PFSK-1 (cell line): ENCODE measurements around the gene AOAH.

ENCODE experiments used
- POLR2AphosphoS5 ChIP-seq: IDR thresholded peaks from 2 replicates; pipeline ENCODE4 v1.6.1; 2012; ENCODE audit warnings: low read depth, mild to moderate bottlenecking, control low read depth, low read length, moderate library complexity
- TF ChIP-seq, protein P1 (sequence below), 2 experiments: IDR thresholded peaks; 2 replicates each; pipeline versions ENCODE4 v1.6.1 to v1.8.0; 2011 to 2012; ENCODE audit warnings: low read depth in 2 of 2, low read length in 2 of 2, control low read depth in 1 of 2, inconsistent platforms in 1 of 2, mild to moderate bottlenecking in 1 of 2, moderate library complexity in 1 of 2; ENCODE audit not compliant: insufficient read depth in 1 of 2

DNA sequence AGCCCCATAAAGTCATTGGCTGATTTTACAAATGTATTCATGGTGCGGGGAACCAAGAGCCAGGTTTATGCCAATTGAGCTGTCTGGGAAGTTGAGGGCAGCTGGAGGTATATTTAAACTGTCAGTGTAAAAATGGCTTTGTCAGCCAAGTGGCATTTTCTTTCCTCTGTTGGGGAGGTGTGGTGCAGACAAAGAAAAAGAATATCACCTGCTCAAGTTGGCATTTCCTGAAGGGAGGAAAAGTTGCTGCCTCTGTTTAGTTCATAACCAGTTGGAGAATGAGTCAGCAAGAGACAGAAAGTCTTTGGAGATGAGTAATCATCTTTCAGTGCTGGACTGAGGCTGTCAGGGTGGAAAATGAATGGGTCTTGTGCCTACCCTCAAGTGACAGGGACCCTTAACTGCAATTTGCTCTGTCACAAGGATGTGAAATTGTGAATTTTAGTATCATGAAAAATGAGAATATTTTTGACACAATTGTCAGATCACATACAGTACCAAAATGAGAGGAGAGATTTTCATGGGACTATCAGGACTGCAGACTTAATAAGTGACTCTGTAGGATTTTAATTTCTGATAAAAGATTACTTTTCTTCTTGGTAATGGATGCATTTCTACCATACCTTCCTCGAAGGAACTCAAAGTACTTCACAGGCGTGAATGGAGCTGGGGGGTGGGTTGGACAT lies 197.3 kb downstream of the AOAH start:
- TF ChIP-seq, protein P1, sequence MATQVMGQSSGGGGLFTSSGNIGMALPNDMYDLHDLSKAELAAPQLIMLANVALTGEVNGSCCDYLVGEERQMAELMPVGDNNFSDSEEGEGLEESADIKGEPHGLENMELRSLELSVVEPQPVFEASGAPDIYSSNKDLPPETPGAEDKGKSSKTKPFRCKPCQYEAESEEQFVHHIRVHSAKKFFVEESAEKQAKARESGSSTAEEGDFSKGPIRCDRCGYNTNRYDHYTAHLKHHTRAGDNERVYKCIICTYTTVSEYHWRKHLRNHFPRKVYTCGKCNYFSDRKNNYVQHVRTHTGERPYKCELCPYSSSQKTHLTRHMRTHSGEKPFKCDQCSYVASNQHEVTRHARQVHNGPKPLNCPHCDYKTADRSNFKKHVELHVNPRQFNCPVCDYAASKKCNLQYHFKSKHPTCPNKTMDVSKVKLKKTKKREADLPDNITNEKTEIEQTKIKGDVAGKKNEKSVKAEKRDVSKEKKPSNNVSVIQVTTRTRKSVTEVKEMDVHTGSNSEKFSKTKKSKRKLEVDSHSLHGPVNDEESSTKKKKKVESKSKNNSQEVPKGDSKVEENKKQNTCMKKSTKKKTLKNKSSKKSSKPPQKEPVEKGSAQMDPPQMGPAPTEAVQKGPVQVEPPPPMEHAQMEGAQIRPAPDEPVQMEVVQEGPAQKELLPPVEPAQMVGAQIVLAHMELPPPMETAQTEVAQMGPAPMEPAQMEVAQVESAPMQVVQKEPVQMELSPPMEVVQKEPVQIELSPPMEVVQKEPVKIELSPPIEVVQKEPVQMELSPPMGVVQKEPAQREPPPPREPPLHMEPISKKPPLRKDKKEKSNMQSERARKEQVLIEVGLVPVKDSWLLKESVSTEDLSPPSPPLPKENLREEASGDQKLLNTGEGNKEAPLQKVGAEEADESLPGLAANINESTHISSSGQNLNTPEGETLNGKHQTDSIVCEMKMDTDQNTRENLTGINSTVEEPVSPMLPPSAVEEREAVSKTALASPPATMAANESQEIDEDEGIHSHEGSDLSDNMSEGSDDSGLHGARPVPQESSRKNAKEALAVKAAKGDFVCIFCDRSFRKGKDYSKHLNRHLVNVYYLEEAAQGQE (IDR thresholded peaks at IDR 0.05; ENCODE audit: insufficient read depth in 1 of 2, low read depth in 2 of 2, low read length in 2 of 2): no peak
- TF ChIP-seq POLR2AphosphoS5: no peak
